ENCODE data around the gene ALKBH3. TPM values are rescaled to one million over a fixed set of nuclear protein-coding genes. Genes with fewer than 3 reads are reported as not detected.

Gene ALKBH3
- total RNA-seq, 2 experiments from 2014 or later, result 43.7 to 49.1 TPM

- CTCF ChIA-PET, result interaction anchor here (0.6 kb wide), 1 partner anchor 19 kb away, joined by 3 read pairs; the partner anchor contains the start of gene C11orf96
Measured at GRCh38 chr11:43923406-43924111, 42.9 kb downstream of the ALKBH3 start.

GRCh38 chr11:43924112-43924855 is 43.7 kb downstream of the ALKBH3 start:
- ChIA-PET POLR2A (no interaction called here), CTCF (interaction anchor here (0.9 kb wide), 1 partner anchor 16 kb away, joined by 3 read pairs; no protein-coding TSS in a partner anchor)
- H3K4me1 Mint-ChIP-seq (ENCODE audit: low read depth), result peaks cover 5% of the 10 kb centered on the region
- peaks cover 16% of the 10 kb centered on the region for H3K36me3 Mint-ChIP-seq (ENCODE audit: low read depth)
- no peak overlapping the region for H3K27ac Mint-ChIP-seq
- DNase-seq (no peak), ATAC-seq (no peak)
- H3K9me3 Mint-ChIP-seq (ENCODE audit: insufficient read depth), result no peaks in the 10 kb centered on the region
- no peak overlapping the region for H3K4me3 Mint-ChIP-seq
- H3K27me3 Mint-ChIP-seq (ENCODE audit: low read depth), result no peaks in the 10 kb centered on the region

More at GRCh38 chr11:43923406-43924111, 42.9 kb downstream of the ALKBH3 start:
- H3K9me3 Mint-ChIP-seq (ENCODE audit: insufficient read depth), result no peaks in the 10 kb centered on the region
- no peak overlapping the region for H3K27ac Mint-ChIP-seq
- H3K36me3 Mint-ChIP-seq (ENCODE audit: low read depth), result peaks cover 19% of the 10 kb centered on the region
- H3K27me3 Mint-ChIP-seq (ENCODE audit: low read depth), result no peaks in the 10 kb centered on the region
- DNase-seq (no peak), ATAC-seq (no peak)
- peaks cover 5% of the 10 kb centered on the region for H3K4me1 Mint-ChIP-seq (ENCODE audit: low read depth)
- no peak overlapping the region for H3K4me3 Mint-ChIP-seq
- POLR2A ChIA-PET, result no interaction called here

GRCh38 chr11:43925063-43925931 is 44.7 kb downstream of the ALKBH3 start:
- CTCF ChIA-PET, result interaction anchor here (0.9 kb wide), 1 partner anchor 17 kb away, joined by 3 read pairs; no protein-coding TSS in a partner anchor

GRCh38 chr11:43925932-43926505 is 45.4 kb downstream of the ALKBH3 start:
- no peak overlapping the region for H3K27ac Mint-ChIP-seq
- no peaks in the 10 kb centered on the region for H3K9me3 Mint-ChIP-seq (ENCODE audit: insufficient read depth)
- H3K27me3 Mint-ChIP-seq (ENCODE audit: low read depth), result no peaks in the 10 kb centered on the region
- H3K4me1 Mint-ChIP-seq (ENCODE audit: low read depth), result peaks cover 8% of the 10 kb centered on the region
- ATAC-seq (no peak), DNase-seq (no peak)
- ChIA-PET POLR2A (no interaction called here), CTCF (interaction anchor here (0.9 kb wide), 1 partner anchor 36 kb away, joined by 3 read pairs; no protein-coding TSS in a partner anchor)
- peaks cover 6% of the 10 kb centered on the region for H3K36me3 Mint-ChIP-seq (ENCODE audit: low read depth)
- no peak overlapping the region for H3K4me3 Mint-ChIP-seq

More at GRCh38 chr11:43925063-43925931, 44.7 kb downstream of the ALKBH3 start:
- no peak overlapping the region for H3K27ac Mint-ChIP-seq
- POLR2A ChIA-PET, result no interaction called here
- H3K27me3 Mint-ChIP-seq (ENCODE audit: low read depth), result no peaks in the 10 kb centered on the region
- H3K4me3 Mint-ChIP-seq, result no peak overlapping the region
- no peak for ATAC-seq
- peaks cover 4% of the 10 kb centered on the region for H3K4me1 Mint-ChIP-seq (ENCODE audit: low read depth)
- H3K9me3 Mint-ChIP-seq (ENCODE audit: insufficient read depth), result no peaks in the 10 kb centered on the region
- peaks cover 10% of the 10 kb centered on the region for H3K36me3 Mint-ChIP-seq (ENCODE audit: low read depth)
- no peak for DNase-seq

GRCh38 chr11:43927070-43927469 is 46.4 kb downstream of the ALKBH3 start:
- peaks cover 13% of the 10 kb centered on the region for H3K4me1 Mint-ChIP-seq (ENCODE audit: low read depth)
- no peaks in the 10 kb centered on the region for H3K36me3 Mint-ChIP-seq (ENCODE audit: low read depth)
- H3K27ac Mint-ChIP-seq, result no peak overlapping the region
- DNase-seq (no peak), ATAC-seq (no peak)
- H3K27me3 Mint-ChIP-seq (ENCODE audit: low read depth), result no peaks in the 10 kb centered on the region
- no peaks in the 10 kb centered on the region for H3K9me3 Mint-ChIP-seq (ENCODE audit: insufficient read depth)
- no peak overlapping the region for H3K4me3 Mint-ChIP-seq
- ChIA-PET POLR2A (no interaction called here), CTCF (interaction anchor here (0.9 kb wide), 1 partner anchor 37 kb away, joined by 3 read pairs; no protein-coding TSS in a partner anchor)

- H3K4me3 Mint-ChIP-seq, result no peak overlapping the region
- H3K4me1 Mint-ChIP-seq (ENCODE audit: low read depth), result peaks cover 13% of the 10 kb centered on the region
Measured at GRCh38 chr11:43927925-43928707, 47.5 kb downstream of the ALKBH3 start.

GRCh38 chr11:43928721-43929120 is 48.1 kb downstream of the ALKBH3 start:
- H3K4me3 Mint-ChIP-seq, result no peak overlapping the region
- peaks cover 13% of the 10 kb centered on the region for H3K4me1 Mint-ChIP-seq (ENCODE audit: low read depth)
- POLR2A ChIA-PET, result no interaction called here
- no peak for DNase-seq
- CTCF ChIA-PET, result no interaction called here
- no peaks in the 10 kb centered on the region for H3K9me3 Mint-ChIP-seq (ENCODE audit: insufficient read depth)
- no peak overlapping the region for H3K27ac Mint-ChIP-seq
- ATAC-seq, result no peak
- H3K36me3 Mint-ChIP-seq (ENCODE audit: low read depth), result no peaks in the 10 kb centered on the region
- no peaks in the 10 kb centered on the region for H3K27me3 Mint-ChIP-seq (ENCODE audit: low read depth)

More at GRCh38 chr11:43927925-43928707, 47.5 kb downstream of the ALKBH3 start:
- ChIA-PET POLR2A (no interaction called here), CTCF (no interaction called here)
- Mint-ChIP-seq H3K27me3 (ENCODE audit: low read depth) (no peaks in the 10 kb centered on the region), H3K36me3 (ENCODE audit: low read depth) (no peaks in the 10 kb centered on the region), H3K9me3 (ENCODE audit: insufficient read depth) (no peaks in the 10 kb centered on the region), H3K27ac (no peak overlapping the region)
- DNase-seq, result no peak
- no peak for ATAC-seq

- no peak for ATAC-seq
- Mint-ChIP-seq H3K4me3 (no peak overlapping the region), H3K27ac (no peak overlapping the region), H3K27me3 (ENCODE audit: low read depth) (no peaks in the 10 kb centered on the region), H3K4me1 (ENCODE audit: low read depth) (peaks cover 13% of the 10 kb centered on the region), H3K36me3 (ENCODE audit: low read depth) (no peaks in the 10 kb centered on the region), H3K9me3 (ENCODE audit: insufficient read depth) (no peaks in the 10 kb centered on the region)
- POLR2A ChIA-PET, result interaction anchor here (1.0 kb wide), 1 partner anchor 11 kb away, joined by 3 read pairs; the partner anchor contains the start of gene C11orf96
- no peak for DNase-seq
- CTCF ChIA-PET, result interaction anchor here (1.0 to 3.0 kb wide), 4 partner anchors 11 to 164 kb away, joined by 3 to 6 read pairs (median 4); partner anchors contain the start of genes C11orf96 and EXT2
Measured at GRCh38 chr11:43930868-43931716, 50.5 kb downstream of the ALKBH3 start.

- Mint-ChIP-seq H3K4me3 (no peak overlapping the region), H3K9me3 (ENCODE audit: insufficient read depth) (no peaks in the 10 kb centered on the region), H3K27me3 (ENCODE audit: low read depth) (no peaks in the 10 kb centered on the region), H3K27ac (no peak overlapping the region), H3K4me1 (ENCODE audit: low read depth) (peaks cover 13% of the 10 kb centered on the region), H3K36me3 (ENCODE audit: low read depth) (no peaks in the 10 kb centered on the region)
- CTCF ChIA-PET, result interaction anchor here (1.0 to 3.0 kb wide), 3 partner anchors 10 to 163 kb away, joined by 3 to 6 read pairs (median 5); partner anchors contain the start of genes C11orf96 and EXT2
- DNase-seq (no peak), ATAC-seq (no peak)
- POLR2A ChIA-PET, result no interaction called here
Measured at GRCh38 chr11:43931717-43932039, 51.0 kb downstream of the ALKBH3 start.

GRCh38 chr11:43933226-43933607 is 52.6 kb downstream of the ALKBH3 start:
- CTCF ChIA-PET, result interaction anchor here (3.0 kb wide), 1 partner anchor 9 kb away, joined by 6 read pairs; the partner anchor contains the start of gene C11orf96
- Mint-ChIP-seq H3K27me3 (ENCODE audit: low read depth) (peaks cover 14% of the 10 kb centered on the region), H3K4me1 (ENCODE audit: low read depth) (peaks cover 13% of the 10 kb centered on the region), H3K4me3 (no peak overlapping the region), H3K9me3 (ENCODE audit: insufficient read depth) (no peaks in the 10 kb centered on the region), H3K27ac (no peak overlapping the region), H3K36me3 (ENCODE audit: low read depth) (no peaks in the 10 kb centered on the region)
- no peak for ATAC-seq
- POLR2A ChIA-PET, result no interaction called here
- DNase-seq, result no peak

All from activated CD8-positive, alpha-beta T cell treated with anti-CD3 and anti-CD28 coated beads, Interleukin-2, amount 10 ng/mL, durations not matched to agents 7 days and 5 days (primary cell).